T-cell (primary cell): ENCODE data around the gene KEL. TPM values are rescaled to one million over a fixed set of nuclear protein-coding genes. Genes with fewer than 3 reads are reported as not detected.

Experiments
- ATAC-seq, 4 experiments: fragments of 200-7000 bp in 3 of 4; fragments of 150-1000 bp in 1 of 4; cut with Tn5 transposase; replicated peaks in 1 of 4; 1 replicate in 3 of 4; 2 replicates in 1 of 4; pipeline ENCODE4 v1.10.0; 2021; ENCODE audit warnings: moderate library complexity in 3 of 4, mild to moderate bottlenecking in 2 of 4, moderate number of reproducible peaks in 1 of 4
- CTCF ChIA-PET, 2 donors: fragments of 300-600 bp; sonication (Branson Sonifier 250); formaldehyde crosslinking; loops; one replicate each; lab custom pipeline; 2022; ENCODE audit warnings: antibody characterized with exemption in 2 of 2; lab: Charles Lee
- POLR2A ChIA-PET, 2 donors: fragments of 300-600 bp; sonication (Branson Sonifier 250); formaldehyde crosslinking; loops; one replicate each; lab custom pipeline; 2022; ENCODE audit warnings: antibody characterized with exemption in 2 of 2; lab: Charles Lee
- DNase-seq, 35 experiments: peaks; one replicate each; pipeline versions ENCODE4 v3.0.0 to v3.0.0-alpha.2; 2013 to 2023
- H3K27ac ChIP-seq: one replicate; pipeline ENCODE4 v1.5.1; 2013; ENCODE audit warnings: low read length
- H3K27me3 ChIP-seq, 2 experiments: replicated peaks in 1 of 2; 1 replicate in 1 of 2; 2 replicates in 1 of 2; pipeline versions ENCODE4 v1.6.1 to v1.7.0; 2013; ENCODE audit warnings: low read length in 1 of 2, mixed read lengths in 1 of 2; ENCODE audit not compliant: control insufficient read depth in 2 of 2, insufficient read depth in 2 of 2; ENCODE audit errors: extremely low read depth in 1 of 2
- H3K36me3 ChIP-seq, 2 donors: 1 replicate in 1 of 2; 2 replicates in 1 of 2; pipeline versions ENCODE4 v1.6.1 to v1.7.0; 2013; ENCODE audit warnings: low read length in 1 of 2; ENCODE audit not compliant: control insufficient read depth in 2 of 2, insufficient read depth in 1 of 2; ENCODE audit errors: extremely low read depth in 1 of 2
- H3K4me1 ChIP-seq, 2 experiments: 1 replicate in 1 of 2; 2 replicates in 1 of 2; pipeline versions ENCODE4 v1.6.1 to v1.7.0; 2013; ENCODE audit warnings: low read length in 2 of 2, mixed read lengths in 1 of 2; ENCODE audit not compliant: insufficient read depth in 2 of 2, control insufficient read depth in 1 of 2; ENCODE audit errors: extremely low read depth in 1 of 2
- H3K4me3 ChIP-seq, 2 donors: 1 replicate in 1 of 2; 2 replicates in 1 of 2; pipeline versions ENCODE4 v1.5.1 to v1.7.0; 2013; ENCODE audit warnings: mild to moderate bottlenecking in 2 of 2, low read length in 1 of 2, moderate library complexity in 1 of 2; ENCODE audit not compliant: control insufficient read depth in 1 of 2; ENCODE audit errors: extremely low read depth in 1 of 2
- H3K9me3 ChIP-seq: 2 replicates; pipeline ENCODE4 v1.7.0; 2013
- H3K27ac Mint-ChIP-seq, 2 donors: one replicate each; pipeline ENCODE4 v1.8.0; 2020 to 2021; ENCODE audit warnings: mild to moderate bottlenecking in 2 of 2, mixed read lengths in 2 of 2
- H3K27me3 Mint-ChIP-seq, 2 donors: one replicate each; pipeline ENCODE4 v1.8.0; 2021 to 2022; ENCODE audit warnings: mixed read lengths in 2 of 2
- H3K36me3 Mint-ChIP-seq: one replicate; pipeline ENCODE4 v1.8.0; 2021; ENCODE audit warnings: mixed read lengths
- H3K4me1 Mint-ChIP-seq, 3 donors: one replicate each; pipeline ENCODE4 v1.8.0; 2020 to 2022; ENCODE audit warnings: mixed read lengths in 3 of 3, mild to moderate bottlenecking in 1 of 3
- H3K4me3 Mint-ChIP-seq, 3 donors: one replicate each; pipeline ENCODE4 v1.8.0; 2020 to 2022; ENCODE audit warnings: mild to moderate bottlenecking in 3 of 3, mixed read lengths in 3 of 3, moderate library complexity in 3 of 3
- H3K9me3 Mint-ChIP-seq, 3 donors: one replicate each; pipeline ENCODE4 v1.8.0; 2020 to 2022; ENCODE audit warnings: mixed read lengths in 3 of 3
- WGBS: methylation state at CpG from one replicate; pipeline ENCODE4 v1.1.5; 2013; ENCODE audit warnings: missing lambda C conversion rate; ENCODE audit not compliant: insufficient coverage; 5-methylcytosine and 5-hydroxymethylcytosine counted together
- total RNA-seq, 35 experiments: library from RNA in 6 of 35; stranded (reverse) in 6 of 35; fragments of 120-200 nt in 1 of 35; gene quantifications; one replicate each; pipeline versions ENCODE4 v1.2.1 to v1.2.4 and lab custom pipeline; 2013 to 2026

The KEL gene
- total RNA-seq, 5 donors from 2014 or later (not counting 1 experiment from before 2014, with no cell fraction given), result 0.14 to 0.82 (median 0.28) TPM

DNA sequence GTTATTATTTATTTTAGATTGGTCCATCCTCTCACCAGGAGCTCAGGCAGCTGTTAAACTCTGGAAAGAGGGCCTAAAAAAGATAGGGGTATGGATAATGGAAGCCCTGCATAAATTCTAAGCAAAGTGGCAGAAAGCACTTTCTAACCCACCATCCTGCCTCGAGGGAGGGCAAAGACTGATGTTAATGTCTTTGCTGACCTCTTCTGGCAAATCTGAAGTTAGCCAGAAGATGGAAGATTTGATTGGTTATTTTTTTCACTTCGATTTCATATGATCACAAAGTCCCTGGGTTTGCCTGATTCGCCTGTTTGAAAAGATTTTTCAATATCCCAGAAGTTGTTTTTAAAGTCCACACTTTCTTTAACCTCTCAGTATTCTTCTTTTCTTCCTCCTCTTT lies 39.9 kb upstream of the KEL start:
- peaks cover 0 to 2% of the 10 kb centered on the region in 2 donors for H3K27me3 Mint-ChIP-seq
- no peaks in the 10 kb centered on the region for H3K9me3 Mint-ChIP-seq
- POLR2A ChIA-PET, result no interaction called here
- H3K36me3 Mint-ChIP-seq, result no peaks in the 10 kb centered on the region
- peak in 1 of 35 experiments; percentile 28 for DNase-seq
- ATAC-seq, result no peak
- Histone ChIP-seq H3K36me3 (no peaks in the 10 kb centered on the region), H3K27ac (no peak overlapping the region), H3K4me1 (peaks cover 2 to 5% of the 10 kb centered on the region in 2 experiments), H3K9me3 (peaks cover 3% of the 10 kb centered on the region), H3K4me3 (no peak overlapping the region), H3K27me3 (no peaks in the 10 kb centered on the region)
- no peak overlapping the region for H3K4me3 Mint-ChIP-seq
- peaks cover 6 to 8% (median 7%) of the 10 kb centered on the region in 3 donors for H3K4me1 Mint-ChIP-seq
- 86% methylated on average over 1 of the region's 3 CpGs for WGBS
- H3K27ac Mint-ChIP-seq, result no peak overlapping the region
- CTCF ChIA-PET, result interaction anchor here (0.6 to 6.4 kb wide), 10 partner anchors 122 to 1026 kb away, joined by 3 to 49 read pairs (median 4); no protein-coding TSS in a partner anchor

- Mint-ChIP-seq H3K27ac (no peak overlapping the region), H3K4me3 (no peak overlapping the region)
- POLR2A ChIA-PET, result interaction anchor here in 1 of 2 donors (0.6 kb wide), 1 partner anchor 489 kb away, joined by 3 read pairs; no protein-coding TSS in a partner anchor
Observed at GRCh38 chr7:143000648-143001047, 38.5 kb upstream of the KEL start.

GRCh38 chr7:142999793-143000192 lies 37.6 kb upstream of the KEL start:
- Histone ChIP-seq H3K4me3 (no peak overlapping the region), H3K27ac (no peak overlapping the region), H3K9me3 (peaks cover 3% of the 10 kb centered on the region), H3K27me3 (no peaks in the 10 kb centered on the region), H3K4me1 (peaks cover 2 to 5% of the 10 kb centered on the region in 2 experiments), H3K36me3 (no peaks in the 10 kb centered on the region)
- Mint-ChIP-seq H3K9me3 (no peaks in the 10 kb centered on the region), H3K27me3 (peaks cover 0 to 2% of the 10 kb centered on the region in 2 donors), H3K4me3 (no peak overlapping the region), H3K27ac (no peak overlapping the region), H3K36me3 (no peaks in the 10 kb centered on the region), H3K4me1 (peaks cover 6 to 8% (median 7%) of the 10 kb centered on the region in 3 donors)
- ATAC-seq, result no peak
- no peak for DNase-seq
- ChIA-PET POLR2A (no interaction called here), CTCF (interaction anchor here (0.6 to 5.6 kb wide), 7 partner anchors 10 to 417 kb away, joined by 3 to 49 read pairs (median 4); no protein-coding TSS in a partner anchor)

More at GRCh38 chr7:143000648-143001047, 38.5 kb upstream of the KEL start:
- Histone ChIP-seq H3K4me1 (peaks cover 2 to 5% of the 10 kb centered on the region in 2 experiments), H3K36me3 (no peaks in the 10 kb centered on the region), H3K9me3 (peaks cover 3% of the 10 kb centered on the region), H3K27ac (no peak overlapping the region), H3K27me3 (no peaks in the 10 kb centered on the region), H3K4me3 (no peak overlapping the region)
- DNase-seq (no peak), ATAC-seq (no peak)
- Mint-ChIP-seq H3K27me3 (peaks cover 0 to 2% of the 10 kb centered on the region in 2 donors), H3K9me3 (no peaks in the 10 kb centered on the region), H3K36me3 (no peaks in the 10 kb centered on the region), H3K4me1 (peaks cover 6 to 8% (median 7%) of the 10 kb centered on the region in 3 donors)
- no CpG with 5 or more reads among the region's 2 CpGs for WGBS
- CTCF ChIA-PET, result interaction anchor here (0.6 to 6.4 kb wide), 6 partner anchors 30 to 1024 kb away, joined by 3 to 49 read pairs (median 4); no protein-coding TSS in a partner anchor

- Mint-ChIP-seq H3K4me3 (no peak overlapping the region), H3K27me3 (peaks cover 0 to 2% of the 10 kb centered on the region in 2 donors), H3K27ac (no peak overlapping the region), H3K36me3 (no peaks in the 10 kb centered on the region), H3K4me1 (peaks cover 6 to 8% (median 7%) of the 10 kb centered on the region in 3 donors), H3K9me3 (no peaks in the 10 kb centered on the region)
- ChIA-PET CTCF (interaction anchor here (0.6 to 5.6 kb wide), 7 partner anchors 9 to 418 kb away, joined by 3 to 49 read pairs (median 4); no protein-coding TSS in a partner anchor), POLR2A (no interaction called here)
- Histone ChIP-seq H3K27ac (no peak overlapping the region), H3K4me3 (no peak overlapping the region), H3K9me3 (peaks cover 3% of the 10 kb centered on the region), H3K4me1 (peaks cover 2 to 5% of the 10 kb centered on the region in 2 experiments), H3K36me3 (no peaks in the 10 kb centered on the region), H3K27me3 (no peaks in the 10 kb centered on the region)
- no peak for DNase-seq
- 100% methylated on average over 1 of the region's 6 CpGs for WGBS
- no peak for ATAC-seq
Observed at GRCh38 chr7:142998966-142999365, 36.8 kb upstream of the KEL start.

- no peak overlapping the region for H3K27ac Mint-ChIP-seq
- H3K4me3 ChIP-seq, result no peak overlapping the region
- no peaks in the 10 kb centered on the region for H3K36me3 Mint-ChIP-seq
- H3K27me3 Mint-ChIP-seq, result peaks cover under 1 to 4% of the 10 kb centered on the region in 2 donors
- H3K9me3 Mint-ChIP-seq, result no peaks in the 10 kb centered on the region
- no CpG with 5 or more reads among the region's 4 CpGs for WGBS
- DNase-seq, result no peak
- peaks cover 3% of the 10 kb centered on the region for H3K9me3 ChIP-seq
- ChIA-PET POLR2A (interaction anchor here in 1 of 2 donors (0.7 kb wide), 1 partner anchor 12 kb away, joined by 3 read pairs; no protein-coding TSS in a partner anchor), CTCF (interaction anchor here in 1 of 2 donors (1.4 kb wide), 1 partner anchor 10 kb away, joined by 7 read pairs; no protein-coding TSS in a partner anchor)
- no peak overlapping the region for H3K4me3 Mint-ChIP-seq
- no peaks in the 10 kb centered on the region for H3K36me3 ChIP-seq
- H3K4me1 ChIP-seq, result no peaks in the 10 kb centered on the region
- H3K4me1 Mint-ChIP-seq, result no peaks in the 10 kb centered on the region
- H3K27ac ChIP-seq, result no peak overlapping the region
- ATAC-seq, result no peak
- no peaks in the 10 kb centered on the region for H3K27me3 ChIP-seq
Observed at GRCh38 chr7:142997456-142997989, 35.4 kb upstream of the KEL start.

- Histone ChIP-seq H3K4me1 (no peaks in the 10 kb centered on the region), H3K27me3 (no peaks in the 10 kb centered on the region), H3K36me3 (no peaks in the 10 kb centered on the region), H3K9me3 (no peaks in the 10 kb centered on the region), H3K27ac (no peak overlapping the region), H3K4me3 (no peak overlapping the region)
- no peaks in the 10 kb centered on the region for H3K9me3 Mint-ChIP-seq
- H3K4me3 Mint-ChIP-seq, result no peak overlapping the region
- no peak overlapping the region for H3K27ac Mint-ChIP-seq
- peaks cover 10 to 13% of the 10 kb centered on the region in 2 donors for H3K27me3 Mint-ChIP-seq
- H3K36me3 Mint-ChIP-seq, result no peaks in the 10 kb centered on the region
- H3K4me1 Mint-ChIP-seq, result no peaks in the 10 kb centered on the region
- no peak for DNase-seq
- ChIA-PET POLR2A (no interaction called here), CTCF (interaction anchor here in 1 of 2 donors (0.7 to 1.5 kb wide), 5 partner anchors 11 to 223 kb away, joined by 3 to 4 read pairs (median 3); no protein-coding TSS in a partner anchor)
- no peak for ATAC-seq
- WGBS, result no CpG with 5 or more reads among the region's 3 CpGs
Observed at GRCh38 chr7:142992427-142992826, 30.3 kb upstream of the KEL start.
